PC-9 (cell line): ENCODE results near the gene CRELD1.

Source experiments
- CTCF ChIP-seq: fragments of 200-600 bp; sonication (generic); conservative IDR thresholded peaks from 2 replicates; pipeline ENCODE4 v1.6.1; 2017; ENCODE audit warnings: mixed run types, antibody characterized with exemption, mild to moderate bottlenecking, moderate library complexity
- EZH2 ChIP-seq: fragments of 200-600 bp; sonication (generic); IDR thresholded peaks from 2 replicates; pipeline ENCODE4 v1.8.0; 2017; ENCODE audit warnings: antibody characterized with exemption, low read depth

DNA sequence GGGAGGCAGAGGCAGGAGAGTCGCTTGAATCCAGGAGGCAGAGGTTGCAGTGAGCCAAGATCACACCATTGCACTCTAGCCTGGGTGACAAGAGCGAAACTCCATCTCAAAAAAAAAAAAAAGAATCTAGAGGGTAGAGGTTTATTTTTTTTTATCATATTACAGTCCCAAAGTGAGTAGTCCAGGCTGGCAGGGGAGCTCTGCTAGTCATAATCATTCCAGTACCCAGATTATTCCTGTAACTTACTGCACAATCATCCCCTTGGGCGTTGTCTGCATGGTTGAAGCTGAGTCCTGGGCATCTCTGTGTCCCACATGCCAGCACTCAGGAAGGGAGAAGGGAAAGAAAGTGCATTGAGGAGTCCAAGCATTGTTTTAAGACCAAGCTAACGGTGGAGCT, 8.5 kb downstream of the CRELD1 start:
- no peak for TF ChIP-seq CTCF
- no peak for TF ChIP-seq EZH2
